ENCODE results near the gene TPT1. TPM values are rescaled to one million over a fixed set of nuclear protein-coding genes. Genes with fewer than 3 reads are reported as not detected.

Gene TPT1
- total RNA-seq, 2 donors from 2014 or later = 1,970 to 2,340 TPM

DNA sequence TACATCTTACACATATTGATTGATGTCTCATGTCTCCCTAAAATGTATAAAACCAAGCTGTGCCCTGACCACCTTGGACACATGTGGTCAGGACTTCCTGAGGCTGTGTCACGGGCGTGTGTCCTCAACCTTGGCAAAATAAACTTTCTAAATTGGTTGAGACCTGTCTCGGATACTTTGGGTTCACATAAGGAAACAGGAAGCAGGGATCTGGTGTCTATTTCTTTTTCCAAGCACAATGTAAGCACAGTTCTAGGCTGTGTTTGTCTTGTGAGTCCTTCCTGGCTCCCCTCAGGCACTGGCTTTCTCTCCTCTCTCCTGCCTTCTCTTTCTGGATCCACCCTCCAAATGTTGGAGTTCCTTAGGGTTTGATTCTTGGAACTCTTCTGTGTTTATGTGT, 27.6 kb upstream of the TPT1 start:
- ATAC-seq (ENCODE audit: insufficient number of reproducible peaks, low FRiP score, low read depth) (no peak), DNase-seq (ENCODE audit: low spot score) (no peak)
- Histone ChIP-seq H3K4me1 (ENCODE audit: control insufficient read depth in 1 of 2, low read depth in 2 of 2) (peaks cover 9 to 28% of the 10 kb centered on the region in 2 donors), H3K9me3 (no peaks in the 10 kb centered on the region), H3K4me3 (no peak overlapping the region), H3K27ac (peak overlapping the region in 1 of 2 donors; percentile 37), H3K36me3 (peaks cover 5% of the 10 kb centered on the region), H3K27me3 (replicated peaks; ENCODE audit: insufficient read depth) (no peaks in the 10 kb centered on the region)
- TF ChIP-seq, protein P1, sequence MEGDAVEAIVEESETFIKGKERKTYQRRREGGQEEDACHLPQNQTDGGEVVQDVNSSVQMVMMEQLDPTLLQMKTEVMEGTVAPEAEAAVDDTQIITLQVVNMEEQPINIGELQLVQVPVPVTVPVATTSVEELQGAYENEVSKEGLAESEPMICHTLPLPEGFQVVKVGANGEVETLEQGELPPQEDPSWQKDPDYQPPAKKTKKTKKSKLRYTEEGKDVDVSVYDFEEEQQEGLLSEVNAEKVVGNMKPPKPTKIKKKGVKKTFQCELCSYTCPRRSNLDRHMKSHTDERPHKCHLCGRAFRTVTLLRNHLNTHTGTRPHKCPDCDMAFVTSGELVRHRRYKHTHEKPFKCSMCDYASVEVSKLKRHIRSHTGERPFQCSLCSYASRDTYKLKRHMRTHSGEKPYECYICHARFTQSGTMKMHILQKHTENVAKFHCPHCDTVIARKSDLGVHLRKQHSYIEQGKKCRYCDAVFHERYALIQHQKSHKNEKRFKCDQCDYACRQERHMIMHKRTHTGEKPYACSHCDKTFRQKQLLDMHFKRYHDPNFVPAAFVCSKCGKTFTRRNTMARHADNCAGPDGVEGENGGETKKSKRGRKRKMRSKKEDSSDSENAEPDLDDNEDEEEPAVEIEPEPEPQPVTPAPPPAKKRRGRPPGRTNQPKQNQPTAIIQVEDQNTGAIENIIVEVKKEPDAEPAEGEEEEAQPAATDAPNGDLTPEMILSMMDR (IDR thresholded peaks at IDR 0.05) = no peak

DNA sequence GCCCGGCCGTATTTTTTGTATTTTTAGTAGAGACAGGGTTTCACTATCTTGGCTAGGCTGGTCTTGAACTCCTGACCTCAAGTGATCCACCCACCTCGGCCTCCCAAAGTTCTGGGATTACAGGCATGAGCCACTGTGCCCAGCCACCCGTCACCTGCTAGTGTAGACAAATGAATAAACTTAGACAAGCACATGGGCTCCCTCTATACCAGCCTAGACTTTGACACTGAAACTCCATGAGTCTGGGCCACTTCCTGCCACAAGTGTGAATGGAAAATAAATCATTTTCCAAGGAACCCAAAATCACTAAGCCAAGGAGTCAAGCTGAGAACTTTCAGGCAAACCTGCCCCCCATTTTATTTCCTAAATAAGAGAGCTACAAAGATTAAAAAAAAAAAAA, 27.0 kb upstream of the TPT1 start:
- Histone ChIP-seq H3K4me1 (ENCODE audit: control insufficient read depth in 1 of 2, low read depth in 2 of 2) (peaks cover 9 to 28% of the 10 kb centered on the region in 2 donors), H3K9me3 (no peaks in the 10 kb centered on the region), H3K27me3 (replicated peaks; ENCODE audit: insufficient read depth) (no peaks in the 10 kb centered on the region), H3K36me3 (peaks cover 8% of the 10 kb centered on the region), H3K27ac (peak overlapping the region in 1 of 2 donors; percentile 37), H3K4me3 (no peak overlapping the region)
- no peak for ATAC-seq (ENCODE audit: insufficient number of reproducible peaks, low FRiP score, low read depth)
- no peak for DNase-seq (ENCODE audit: low spot score)
- TF ChIP-seq, protein P1 (IDR thresholded peaks at IDR 0.05) = no peak

DNA sequence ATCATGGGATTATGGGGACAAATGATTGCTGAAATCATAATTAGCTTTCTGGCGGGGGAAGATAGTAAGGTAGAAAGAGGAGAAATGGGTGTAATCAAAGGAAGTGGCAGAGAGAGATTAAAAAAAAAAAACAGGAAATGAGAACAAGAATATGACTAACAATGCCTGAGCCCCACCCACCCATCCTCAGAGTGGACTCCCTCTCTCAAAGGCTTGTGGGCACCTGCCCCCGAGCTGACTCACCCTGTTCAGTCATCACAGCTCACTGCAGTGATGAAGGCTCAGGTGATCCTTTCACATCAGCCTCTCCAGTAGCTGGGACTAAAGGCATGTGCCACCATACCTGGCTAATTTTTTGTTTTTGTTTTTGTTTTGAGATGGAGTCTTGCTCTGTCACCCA, 26.4 kb upstream of the TPT1 start:
- H3K27ac ChIP-seq = peak overlapping the region in 1 of 2 donors; percentile 37
- no peaks in the 10 kb centered on the region for H3K9me3 ChIP-seq
- H3K27me3 ChIP-seq (replicated peaks; ENCODE audit: insufficient read depth) = no peaks in the 10 kb centered on the region
- H3K36me3 ChIP-seq = peaks cover 13% of the 10 kb centered on the region
- DNase-seq (ENCODE audit: low spot score) (peak; percentile 29), ATAC-seq (ENCODE audit: insufficient number of reproducible peaks, low FRiP score, low read depth) (no peak)
- H3K4me3 ChIP-seq = no peak overlapping the region
- TF ChIP-seq, protein P1 (IDR thresholded peaks at IDR 0.05) = no peak
- peaks cover 9 to 28% of the 10 kb centered on the region in 2 donors for H3K4me1 ChIP-seq (ENCODE audit: control insufficient read depth in 1 of 2, low read depth in 2 of 2)

DNA sequence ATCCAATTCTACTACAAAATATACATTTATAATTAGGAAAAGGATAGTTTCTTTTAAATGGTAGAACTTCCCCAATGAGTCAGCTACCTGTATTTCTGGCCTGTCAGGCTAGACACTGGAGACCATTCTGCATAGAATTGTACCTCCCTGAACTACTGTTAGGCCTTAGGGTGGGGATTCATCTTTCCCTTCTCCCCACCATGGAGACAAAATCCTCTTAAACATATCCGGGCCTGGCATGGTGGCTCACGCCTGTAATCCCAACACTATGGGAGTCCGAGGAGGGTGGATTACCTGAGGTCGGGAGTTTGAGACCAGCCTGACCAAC, 24.5 kb upstream of the TPT1 start:
- H3K27me3 ChIP-seq (replicated peaks; ENCODE audit: insufficient read depth) = no peaks in the 10 kb centered on the region
- H3K4me1 ChIP-seq (ENCODE audit: control insufficient read depth in 1 of 2, low read depth in 2 of 2) = peaks cover 3 to 20% of the 10 kb centered on the region in 2 donors
- H3K27ac ChIP-seq = no peak overlapping the region
- no peak for DNase-seq (ENCODE audit: low spot score)
- TF ChIP-seq, protein P1 (IDR thresholded peaks at IDR 0.05) = no peak
- no peak for ATAC-seq (ENCODE audit: insufficient number of reproducible peaks, low FRiP score, low read depth)
- peaks cover 13% of the 10 kb centered on the region for H3K36me3 ChIP-seq
- H3K4me3 ChIP-seq = no peak overlapping the region
- H3K9me3 ChIP-seq = no peaks in the 10 kb centered on the region

DNA sequence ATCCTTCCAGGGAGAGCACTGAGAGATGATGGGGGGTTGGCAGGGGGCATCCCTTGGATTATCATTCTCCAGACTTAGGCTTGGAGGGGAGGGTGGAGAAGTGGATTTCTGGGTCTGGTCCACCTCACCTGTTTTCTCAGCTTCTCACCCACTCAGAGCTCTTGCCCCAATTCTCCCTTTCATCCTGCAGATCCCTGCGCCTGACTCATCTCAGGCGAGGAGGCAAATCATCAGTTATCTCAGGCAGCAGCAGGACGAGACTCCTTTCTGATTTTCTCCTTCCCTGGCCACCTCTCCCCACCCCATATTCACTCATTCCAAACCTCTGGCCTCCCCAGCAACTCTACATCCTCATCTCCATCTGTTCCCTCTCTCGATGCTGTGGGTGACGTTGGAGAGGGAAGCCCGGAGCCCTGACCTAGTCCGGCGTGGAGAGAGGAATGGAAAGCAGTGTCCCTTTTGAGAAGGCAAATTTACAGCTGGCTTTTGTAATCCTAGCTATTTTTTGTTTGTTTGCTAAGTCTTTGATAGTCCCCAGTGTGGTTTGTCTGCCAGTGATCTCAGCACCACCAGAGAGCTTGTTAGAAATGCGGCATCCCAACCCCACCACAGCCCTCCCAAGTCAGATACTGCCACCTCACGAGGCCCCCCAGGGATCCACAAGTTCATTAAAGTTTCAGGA, 24.0 kb upstream of the TPT1 start:
- TF ChIP-seq, protein P1 (IDR thresholded peaks at IDR 0.05) = no peak
- H3K27me3 ChIP-seq (replicated peaks; ENCODE audit: insufficient read depth) = no peaks in the 10 kb centered on the region
- H3K4me3 ChIP-seq = no peak overlapping the region
- H3K36me3 ChIP-seq = peaks cover 15% of the 10 kb centered on the region
- DNase-seq (ENCODE audit: low spot score) (no peak), ATAC-seq (ENCODE audit: insufficient number of reproducible peaks, low FRiP score, low read depth) (no peak)
- no peaks in the 10 kb centered on the region for H3K9me3 ChIP-seq
- H3K4me1 ChIP-seq (ENCODE audit: control insufficient read depth in 1 of 2, low read depth in 2 of 2) = peaks cover 3 to 18% of the 10 kb centered on the region in 2 donors
- H3K27ac ChIP-seq = no peak overlapping the region

All from thoracic aorta (tissue), 2 donors.